ENCODE data around the gene CHSY1.

The CHSY1 gene

DNA sequence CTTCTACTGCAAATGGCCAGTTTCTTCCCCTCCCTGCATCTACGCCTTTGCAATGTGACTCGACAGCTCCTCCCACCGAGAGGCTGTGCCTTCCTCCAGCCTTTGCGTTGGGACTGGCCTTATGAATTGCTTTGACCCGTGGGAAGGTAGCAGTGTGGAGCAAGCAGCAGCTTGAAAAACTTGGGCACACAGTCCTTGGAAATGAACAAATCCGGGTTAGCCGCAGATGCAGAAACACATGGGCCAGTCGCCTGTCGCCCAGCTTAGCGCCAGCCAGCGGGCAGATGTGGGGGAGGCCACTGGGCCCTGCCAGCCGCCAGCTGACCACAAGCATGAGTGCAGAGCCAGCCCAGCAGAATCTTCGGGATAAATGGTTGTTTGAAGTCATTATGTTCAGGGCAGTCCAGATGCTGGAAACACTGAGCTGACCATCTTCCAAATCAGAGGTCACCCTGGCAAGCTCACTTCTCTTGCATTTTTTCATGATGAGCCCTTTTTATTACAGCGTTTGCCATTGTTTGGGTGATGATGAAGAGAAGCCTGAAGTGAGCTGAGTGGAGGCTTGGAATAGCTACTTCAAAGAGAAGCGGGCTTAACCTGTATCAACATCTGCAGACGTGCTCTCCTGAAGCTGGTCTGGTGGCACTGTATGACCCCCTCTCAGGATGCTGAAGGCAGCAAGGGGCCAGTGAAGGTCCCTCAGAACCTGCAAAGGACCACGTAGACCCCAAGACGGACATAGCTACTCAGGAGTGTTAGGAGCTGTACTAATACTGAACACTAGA lies 15.7 kb upstream of the CHSY1 start:
- DNase-seq, result no peak

GRCh38 chr15:101266787-101267186 lies 14.9 kb upstream of the CHSY1 start:
- DNase-seq, result no peak

DNA sequence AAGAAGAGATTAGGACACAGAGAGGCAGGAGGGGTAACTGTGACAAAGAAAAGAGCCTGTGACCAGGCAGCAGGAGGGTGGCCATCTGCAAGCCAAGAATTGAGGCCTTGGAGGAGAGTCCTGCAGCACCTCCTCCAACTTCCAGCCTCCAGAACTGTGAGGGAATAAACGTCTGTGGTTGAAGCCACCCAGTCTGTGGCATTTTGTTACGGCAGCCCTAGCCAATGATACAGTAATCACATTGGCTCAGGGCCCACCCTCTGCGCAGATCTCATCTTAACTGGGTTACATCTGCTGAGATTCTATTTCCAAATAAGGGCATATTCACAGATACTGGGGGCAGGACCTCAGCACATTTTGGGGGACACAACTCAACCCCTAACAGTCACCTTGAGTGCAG lies 14.2 kb upstream of the CHSY1 start:
- no peak for DNase-seq

DNA sequence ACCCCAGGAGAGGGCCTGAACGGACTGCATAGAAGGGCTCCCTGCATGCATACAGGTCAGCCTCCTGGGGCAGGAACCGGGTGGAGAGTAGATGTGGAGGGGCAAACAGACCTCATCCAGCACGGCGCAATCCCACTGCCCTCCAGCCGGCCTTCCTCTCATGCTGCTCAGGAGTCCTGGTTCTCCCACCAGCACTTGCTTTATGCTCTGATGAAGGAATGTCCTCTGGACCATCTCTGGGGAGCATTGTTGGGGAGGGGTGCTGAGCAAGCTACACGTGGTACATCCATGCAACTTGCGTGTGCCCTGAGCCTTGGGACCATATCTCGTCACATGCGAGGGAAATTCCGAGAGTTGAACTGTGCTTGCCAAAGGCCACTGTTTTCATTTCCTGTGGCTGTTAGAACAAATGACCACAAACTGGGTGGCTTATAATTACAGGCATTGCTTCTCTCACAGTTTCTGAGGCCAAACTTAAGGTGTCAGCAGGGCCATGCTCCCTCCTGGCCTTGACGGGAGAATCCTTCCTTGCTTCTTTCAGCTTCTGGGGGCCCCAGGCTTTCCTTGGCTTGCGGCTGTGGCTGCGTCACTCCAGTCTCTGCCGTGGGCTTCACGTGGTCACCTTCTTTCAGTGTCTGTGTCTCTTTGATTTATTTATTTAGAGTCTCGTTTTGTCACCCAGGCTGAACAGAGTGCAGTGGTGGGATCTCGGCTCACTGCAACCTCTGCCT lies 13.2 kb upstream of the CHSY1 start:
- DNase-seq, result no peak

GRCh38 chr15:101264011-101264410 lies 12.2 kb upstream of the CHSY1 start:
- no peak for DNase-seq

DNA sequence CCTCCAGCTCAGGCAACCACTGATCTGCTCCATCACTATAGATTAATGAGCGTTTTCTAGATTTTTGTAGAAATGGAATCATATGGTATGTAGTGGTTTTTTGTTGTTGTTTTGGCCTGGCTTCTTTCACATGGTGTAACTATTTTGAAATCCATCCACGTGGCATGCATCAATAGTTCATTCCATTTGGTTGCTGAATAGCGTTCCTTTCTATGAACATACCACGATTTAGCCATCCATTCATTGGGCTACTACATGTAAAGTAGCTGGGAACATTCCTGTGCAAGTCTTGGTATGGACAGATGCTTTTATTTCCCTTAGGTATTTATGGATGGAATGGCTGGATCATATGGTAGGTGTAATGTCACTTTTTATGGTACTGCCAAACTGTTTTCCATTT lies 10.7 kb upstream of the CHSY1 start:
- no peak for DNase-seq

DNA sequence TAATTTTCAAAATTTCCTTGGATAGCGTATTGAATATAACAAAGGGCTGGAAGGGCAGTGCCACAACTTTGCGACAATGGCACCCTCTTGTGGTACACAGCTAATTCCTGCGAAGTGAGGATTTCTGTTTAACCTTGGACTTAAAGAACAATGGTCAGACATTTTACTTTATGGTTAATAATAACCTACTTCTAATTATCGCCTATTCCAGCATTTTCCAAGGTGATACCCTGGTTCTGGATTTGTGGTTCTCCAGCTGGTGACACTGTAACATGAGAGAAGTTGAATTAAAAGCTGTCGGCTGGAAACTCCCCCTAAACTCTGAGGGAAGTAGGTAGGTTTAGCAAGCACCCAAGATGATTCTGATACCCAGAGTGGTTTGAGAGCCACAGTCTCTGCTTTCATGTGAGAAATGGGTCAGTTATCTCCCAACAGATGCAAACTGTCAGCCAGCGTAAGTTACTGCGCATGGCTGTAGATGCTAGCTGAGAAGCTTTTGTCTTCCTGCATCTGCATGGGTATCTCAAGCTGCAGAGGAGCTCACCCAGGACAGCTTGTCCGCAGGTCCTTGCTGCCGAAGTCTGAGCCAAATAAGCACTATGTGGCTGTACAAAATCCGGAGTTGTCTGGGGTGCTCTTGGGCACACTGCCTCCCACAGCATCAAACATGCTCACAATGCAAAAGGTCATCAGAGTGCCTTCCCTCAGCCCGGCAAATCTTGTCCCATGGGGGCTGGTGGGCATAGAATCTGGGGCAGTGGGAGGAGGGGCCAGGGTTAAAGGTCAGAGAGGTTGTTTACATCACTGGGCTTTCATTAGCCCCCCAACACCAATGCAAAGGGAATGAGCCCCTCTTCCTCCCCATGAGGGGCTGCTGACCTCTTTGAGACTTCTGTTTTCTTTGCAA lies 6.6 kb upstream of the CHSY1 start:
- peak; percentile 68 for DNase-seq

- DNase-seq, result no peak
Measured at GRCh38 chr15:101256757-101257156, 4.9 kb upstream of the CHSY1 start.

DNA sequence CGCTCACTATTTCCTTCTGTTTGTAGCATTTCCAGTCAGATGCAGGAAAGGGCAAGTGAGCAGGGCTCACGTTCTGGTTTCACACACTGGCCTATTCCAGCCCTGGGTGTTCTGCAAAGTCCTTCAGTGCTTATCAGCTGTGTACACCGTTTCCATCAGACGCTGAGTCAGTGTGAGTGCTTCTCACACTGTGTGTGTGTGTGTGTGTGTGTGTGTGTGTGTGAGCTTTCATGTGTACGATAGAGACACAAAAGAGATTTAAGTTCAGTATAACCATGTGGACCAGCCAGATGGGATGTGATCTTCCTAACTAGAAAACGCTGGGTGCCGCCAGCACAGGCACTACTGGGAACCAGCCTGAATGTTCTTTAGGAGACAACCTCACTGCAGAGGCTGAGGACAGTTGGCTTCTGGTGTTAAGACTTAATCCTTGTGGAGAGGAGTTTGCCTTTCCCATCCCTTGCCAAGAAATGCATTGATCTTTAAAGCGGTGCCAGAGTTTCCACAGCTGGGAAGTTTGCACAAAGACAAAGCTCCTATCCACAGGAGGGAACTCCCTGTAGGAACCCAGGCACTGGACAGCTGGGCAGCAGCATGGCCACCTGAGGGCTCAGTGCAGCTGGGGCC lies 3.9 kb upstream of the CHSY1 start:
- no peak for DNase-seq

DNA sequence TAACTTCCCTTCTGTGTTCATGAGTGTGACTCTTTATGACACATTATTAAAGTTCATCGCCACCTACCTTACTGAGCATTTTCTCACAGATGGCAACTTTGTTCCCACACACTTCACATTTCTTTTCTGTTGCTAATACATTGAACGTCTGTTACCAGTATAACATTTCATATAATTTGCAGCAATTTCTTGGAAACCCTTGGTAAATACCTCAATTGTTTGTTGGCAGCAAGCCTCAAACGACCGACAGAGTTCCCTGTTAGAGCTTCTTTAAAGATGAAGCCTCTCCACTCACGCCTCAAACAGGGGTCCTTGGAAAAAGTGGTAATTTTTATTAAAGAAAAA lies 3.2 kb upstream of the CHSY1 start:
- no peak for DNase-seq

GRCh38 chr15:101254157-101255050 lies 2.6 kb upstream of the CHSY1 start:
- no peak for DNase-seq

- DNase-seq, result no peak
Measured at GRCh38 chr15:101252836-101253235, 988 bp upstream of the CHSY1 start.

- peak; percentile 52 for DNase-seq
Measured at GRCh38 chr15:101250873-101251829, 697 bp downstream of the CHSY1 start.

- peak; percentile 9 for DNase-seq
Measured at GRCh38 chr15:101250341-101250831, 1.5 kb downstream of the CHSY1 start.

DNA sequence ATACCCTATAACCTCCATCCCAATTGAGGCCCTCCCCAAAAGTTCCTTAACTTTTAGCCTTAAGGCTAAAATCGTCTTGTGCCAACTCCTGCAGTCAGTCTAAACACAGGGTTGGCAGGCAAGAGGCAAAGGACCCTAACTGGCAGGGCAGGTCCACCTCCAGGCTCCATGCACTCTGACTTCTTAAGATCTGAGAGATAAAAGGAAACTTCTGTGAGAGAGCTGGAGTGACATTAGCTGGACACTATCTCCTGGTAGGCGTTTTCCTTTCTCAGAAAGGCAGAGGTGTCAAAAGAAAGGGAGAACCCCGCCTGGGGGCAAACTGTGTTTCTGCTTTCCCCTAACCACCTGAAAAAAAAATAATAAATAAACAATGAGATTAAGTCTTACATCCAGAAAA lies 3.6 kb downstream of the CHSY1 start:
- no peak for DNase-seq

DNA sequence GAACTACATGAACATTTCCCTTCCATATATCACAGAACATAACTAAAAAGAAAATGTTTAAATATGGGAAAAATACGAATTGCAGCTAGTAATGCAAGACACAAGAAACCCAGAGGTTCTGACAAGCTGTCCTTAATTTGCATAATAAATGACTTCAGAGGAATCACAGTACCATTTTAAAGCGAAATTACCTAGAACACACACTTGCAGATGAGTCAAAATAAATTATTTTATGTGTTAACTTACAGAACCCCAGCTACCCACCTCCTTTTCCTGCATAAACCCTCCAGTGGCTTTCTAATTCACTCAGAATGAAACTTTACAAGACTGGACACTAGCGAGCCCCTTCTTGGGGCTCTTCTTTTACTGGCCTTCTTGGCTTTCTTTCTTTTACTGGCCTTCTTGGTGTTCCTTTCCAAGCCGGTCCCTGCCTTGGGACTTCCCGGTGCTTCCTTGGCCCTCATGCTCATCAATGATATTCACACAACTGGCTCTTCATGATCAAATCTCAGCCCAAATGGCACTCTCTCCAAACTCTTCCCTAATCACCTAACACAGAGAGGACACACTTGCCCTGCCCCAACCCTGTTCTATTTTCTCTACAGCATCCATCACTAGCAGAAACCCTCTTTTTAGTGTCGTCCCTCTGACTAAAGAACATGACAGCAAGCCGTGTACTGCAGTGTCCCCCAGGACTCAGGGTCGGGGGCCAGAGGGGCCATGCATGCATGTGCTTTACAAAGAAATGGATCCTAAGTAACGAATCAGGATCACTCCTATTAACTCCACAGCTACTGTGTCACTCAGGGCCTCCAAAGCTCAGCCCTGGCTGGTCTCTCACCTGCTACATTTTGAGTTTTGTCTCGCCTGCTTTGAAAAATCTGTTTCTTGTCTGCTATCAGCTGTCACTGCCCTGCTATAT lies 4.8 kb downstream of the CHSY1 start:
- no peak for DNase-seq

DNA sequence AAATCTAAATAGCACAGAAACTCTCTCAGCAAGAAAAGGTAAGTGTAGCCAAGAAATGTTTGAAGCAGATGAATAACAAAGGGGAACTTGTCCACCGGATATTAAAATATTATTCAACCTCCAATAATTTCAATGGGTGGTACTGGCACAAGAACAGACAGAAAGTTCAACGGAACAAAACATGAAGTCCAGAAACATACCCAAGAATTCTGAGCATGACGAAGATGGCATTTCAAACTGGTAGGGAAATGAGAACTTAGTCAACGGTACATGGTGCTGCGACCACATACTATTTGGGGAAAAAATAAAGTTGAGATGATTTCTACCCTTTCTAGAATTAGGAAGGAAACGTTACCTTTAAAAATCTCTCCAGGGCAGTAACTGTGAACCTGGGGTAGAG lies 5.5 kb downstream of the CHSY1 start:
- no peak for DNase-seq

DNA sequence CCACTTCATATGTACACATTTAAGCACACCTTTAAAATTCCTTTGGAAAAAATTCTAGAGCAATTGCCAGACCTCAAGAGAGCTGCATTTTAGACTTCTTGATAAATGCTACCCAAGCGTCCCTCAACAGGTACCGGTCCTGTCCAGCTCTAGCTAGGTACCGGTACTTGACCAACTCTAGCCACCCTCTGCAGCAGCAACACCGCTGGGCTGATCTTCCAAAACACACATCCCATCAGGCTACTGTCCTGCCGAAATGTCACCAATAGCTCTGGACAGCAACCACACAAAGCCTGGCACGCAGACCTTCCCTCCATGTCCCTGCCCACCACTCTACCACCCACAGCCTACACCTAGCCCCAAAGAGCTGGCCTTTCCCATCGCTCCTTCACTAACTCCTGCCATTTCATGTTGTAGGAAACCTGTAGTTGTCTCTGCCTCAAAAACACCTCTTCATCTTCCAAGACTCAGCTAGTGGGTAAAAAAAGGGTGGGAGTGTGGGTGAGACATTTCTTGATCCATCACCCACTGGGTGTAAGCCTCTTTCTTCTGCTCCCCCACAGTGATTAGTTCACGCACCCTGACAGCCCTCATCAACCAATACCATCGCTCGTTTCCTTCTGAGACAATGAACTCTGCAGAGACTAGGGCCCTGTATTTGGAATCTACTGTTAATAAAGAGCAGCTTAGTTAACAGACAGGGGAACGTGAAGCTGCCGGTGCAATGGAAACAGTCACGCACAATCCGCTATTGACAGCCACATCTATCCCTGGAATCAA lies 6.8 kb downstream of the CHSY1 start:
- DNase-seq, result no peak
